Stimulated activated CD8-positive, alpha-beta memory T cell treated with anti-CD3 and anti-CD28 coated beads, Interleukin-7, amount 100 ng/mL, for 24 hours (primary cell): ENCODE measurements around the gene MRPL10.
A peak's percentile ranks its signal among the peaks of the same experiment; 100 is the strongest.

Experiments
- DNase-seq: peaks from one replicate; pipeline ENCODE4 v3.0.0-alpha.2; 2020; ENCODE audit warnings: low read depth

Gene MRPL10

DNA sequence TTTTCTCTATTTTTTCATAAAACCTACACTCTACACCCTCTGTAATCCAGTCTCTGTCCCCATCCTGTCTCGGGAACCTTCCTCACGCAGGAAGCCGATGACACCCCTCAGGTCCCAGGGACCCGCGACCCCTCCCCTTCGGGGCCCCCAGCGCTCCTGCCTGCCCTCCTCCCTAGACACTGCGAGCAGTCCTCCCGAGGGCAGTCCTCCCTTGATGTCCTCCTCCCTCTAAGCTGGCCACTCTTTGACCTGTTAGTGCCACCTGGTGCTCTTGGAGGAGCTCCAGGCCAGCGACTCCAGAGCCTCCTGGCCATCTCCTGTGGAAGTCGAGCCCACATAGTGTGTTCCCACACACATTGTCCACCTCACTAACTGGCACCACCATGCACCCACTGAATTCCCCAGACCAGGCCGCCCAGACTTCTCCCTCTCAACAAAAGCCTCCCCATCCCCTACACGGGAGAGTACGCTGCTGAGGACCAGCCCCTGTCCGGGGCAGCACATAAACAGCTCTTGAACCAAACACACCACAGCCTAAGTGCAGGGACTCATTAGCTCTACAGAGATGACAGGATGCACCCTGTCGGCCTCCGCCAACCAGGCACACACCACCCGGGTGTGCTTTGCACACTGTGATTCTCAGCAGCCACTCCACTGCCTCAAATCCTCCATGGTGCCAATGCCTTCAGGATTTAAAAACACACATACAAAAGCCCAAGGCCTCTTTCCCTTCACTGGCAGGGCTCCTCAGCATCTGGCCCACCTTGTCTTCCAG is 19.0 kb downstream of the MRPL10 start:
- DNase-seq, result no peak

DNA sequence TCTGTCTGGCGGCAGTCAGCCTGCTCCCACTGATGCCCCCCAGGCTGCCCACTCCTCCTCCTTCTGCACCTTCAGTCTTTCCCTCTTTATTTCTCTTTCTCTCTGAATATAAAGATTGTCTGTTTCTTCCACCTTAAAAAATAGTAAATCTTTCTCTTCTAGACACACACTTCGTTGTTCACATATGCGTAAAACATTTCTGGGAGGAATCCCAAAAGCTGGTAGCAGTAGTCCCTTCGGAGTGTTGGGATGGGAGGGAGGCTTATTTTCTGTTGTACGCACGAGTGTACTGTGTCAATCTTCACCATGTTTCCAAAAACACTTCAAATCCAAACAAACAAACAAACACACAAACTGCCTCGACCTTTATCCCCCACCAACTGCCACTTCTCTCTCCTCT is 19.6 kb downstream of the MRPL10 start:
- DNase-seq, result no peak

DNA sequence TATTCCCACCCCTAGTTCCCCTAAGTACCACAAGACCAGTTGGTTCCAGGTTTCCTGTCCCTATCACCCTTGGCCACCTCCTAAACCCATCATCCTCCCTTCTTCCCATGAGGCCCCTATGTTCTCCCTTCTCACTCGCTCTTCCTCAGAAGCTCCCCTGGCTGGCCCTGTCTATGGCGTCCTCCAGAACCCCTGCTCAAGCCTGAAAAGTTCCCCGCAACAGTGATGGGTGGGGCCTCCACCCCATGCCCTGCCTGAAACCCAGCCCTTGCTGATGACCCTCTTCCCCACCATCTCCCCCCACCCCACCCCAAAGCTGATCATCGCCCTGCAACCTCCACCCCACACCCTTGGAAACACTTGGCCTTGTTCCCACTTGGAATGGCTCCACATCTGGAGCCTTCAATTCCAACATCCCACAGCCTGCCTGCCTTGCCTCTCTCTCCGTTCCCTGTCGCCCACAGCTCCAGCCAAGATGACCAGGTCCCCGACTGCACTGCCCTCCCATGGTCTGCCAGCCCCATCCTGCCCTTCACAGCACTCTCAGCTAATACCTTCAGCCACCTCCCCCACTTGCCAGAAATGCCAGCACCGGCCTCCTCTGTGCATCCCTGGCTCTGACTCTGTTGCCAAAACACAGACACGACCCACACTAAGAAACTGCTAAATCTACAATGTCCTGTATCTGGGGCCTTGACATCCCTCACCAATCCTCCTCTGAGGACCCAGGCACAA is 20.3 kb downstream of the MRPL10 start:
- DNase-seq, result no peak

DNA sequence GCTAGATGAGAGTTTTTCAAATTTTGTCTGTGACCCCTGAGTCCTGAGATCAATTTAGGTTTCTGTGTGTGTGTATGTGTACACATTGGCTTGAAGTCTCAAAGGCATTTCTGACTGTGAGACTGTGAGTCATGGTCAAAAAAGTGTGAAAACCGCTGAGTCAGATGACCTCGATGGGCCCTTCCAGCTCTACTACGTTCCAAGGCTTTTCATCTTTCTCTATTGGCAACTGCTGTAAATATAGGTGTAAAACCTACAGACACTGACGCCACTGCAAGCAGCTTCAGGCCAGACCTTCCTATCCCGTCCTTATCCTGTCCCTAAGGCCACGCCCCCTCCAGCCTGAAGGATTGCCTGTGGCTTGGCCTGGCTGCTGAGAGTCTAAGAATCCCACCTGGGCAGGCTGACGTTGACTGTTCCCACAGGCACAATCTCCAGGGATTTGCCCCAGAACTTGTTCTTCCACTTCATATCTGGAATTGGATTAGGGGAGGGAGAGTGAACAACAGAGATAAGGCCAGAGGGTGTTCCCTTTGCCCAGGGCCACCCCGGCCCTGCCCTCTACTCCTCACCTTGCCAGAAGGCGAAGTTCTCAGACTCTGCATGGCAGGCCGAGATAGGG is 21.0 kb downstream of the MRPL10 start:
- no peak for DNase-seq

DNA sequence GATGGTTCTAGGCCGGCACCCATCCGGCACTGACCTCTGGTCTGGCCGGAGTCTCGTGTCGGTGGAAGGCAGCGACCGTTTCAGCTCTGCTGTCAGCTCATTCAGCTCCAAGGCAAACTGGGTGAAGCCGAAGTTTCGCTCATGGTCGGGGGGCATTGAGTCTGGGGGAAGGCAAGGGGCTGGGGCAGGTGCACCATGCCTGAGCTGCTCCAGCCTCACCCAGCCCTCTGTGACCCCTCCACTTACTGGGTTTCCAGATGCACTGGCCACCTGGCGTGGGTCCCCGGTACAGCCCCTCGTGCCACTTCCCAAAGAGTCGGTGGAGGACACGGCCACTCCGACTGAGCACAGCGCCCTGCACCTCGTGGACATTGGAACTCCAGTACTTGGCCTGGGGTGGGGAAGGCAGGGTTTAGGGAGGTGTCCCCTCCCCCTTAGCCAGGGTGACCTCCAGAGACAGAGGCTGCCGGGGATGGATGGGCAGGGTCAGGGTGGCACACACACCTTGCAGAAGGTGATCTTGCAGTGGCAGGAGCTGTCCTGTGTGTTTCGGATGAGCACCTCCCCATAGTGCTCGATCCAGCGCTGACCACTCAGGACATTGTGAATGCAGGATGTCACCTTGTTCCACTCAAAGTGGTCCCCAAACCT is 22.4 kb downstream of the MRPL10 start:
- no peak for DNase-seq

DNA sequence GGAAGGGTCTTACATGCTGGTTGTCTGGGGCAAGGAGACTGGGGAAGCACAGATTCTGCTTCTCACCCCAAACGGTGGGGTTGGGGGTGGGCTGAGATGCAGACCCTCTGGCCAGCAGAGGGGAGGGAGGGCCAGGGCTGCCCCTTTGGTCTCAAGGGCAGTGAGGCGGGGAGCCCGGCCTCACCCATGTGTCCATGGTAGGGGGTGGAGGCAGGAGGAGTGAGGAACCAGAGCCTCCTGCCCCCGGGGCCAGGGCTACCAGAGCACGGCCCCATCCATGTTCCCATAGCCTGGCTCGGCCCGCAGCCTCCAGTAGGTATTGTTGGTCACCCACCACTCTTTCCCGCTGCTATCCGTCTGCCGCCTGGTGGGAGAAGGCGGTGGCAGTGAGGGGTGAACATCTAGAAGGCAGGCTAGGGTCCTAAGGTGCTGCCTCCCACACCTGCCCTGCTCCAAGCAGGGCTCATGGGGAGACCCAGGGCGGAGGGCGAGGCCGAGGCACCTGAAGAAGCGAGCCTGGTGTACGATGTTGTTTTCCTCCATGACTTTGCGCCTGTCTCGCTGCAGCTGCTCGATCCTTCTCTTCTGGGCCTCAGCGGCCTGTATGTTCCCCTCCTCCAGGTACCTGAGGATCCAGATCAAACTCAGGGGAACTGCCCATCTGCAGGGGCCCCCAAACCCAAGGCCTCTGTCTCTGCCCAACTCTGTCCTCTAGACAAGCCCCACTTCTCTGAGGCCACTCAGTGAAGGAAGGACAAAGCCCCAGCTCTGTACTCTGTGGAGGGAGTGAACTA is 23.1 kb downstream of the MRPL10 start:
- no peak for DNase-seq

DNA sequence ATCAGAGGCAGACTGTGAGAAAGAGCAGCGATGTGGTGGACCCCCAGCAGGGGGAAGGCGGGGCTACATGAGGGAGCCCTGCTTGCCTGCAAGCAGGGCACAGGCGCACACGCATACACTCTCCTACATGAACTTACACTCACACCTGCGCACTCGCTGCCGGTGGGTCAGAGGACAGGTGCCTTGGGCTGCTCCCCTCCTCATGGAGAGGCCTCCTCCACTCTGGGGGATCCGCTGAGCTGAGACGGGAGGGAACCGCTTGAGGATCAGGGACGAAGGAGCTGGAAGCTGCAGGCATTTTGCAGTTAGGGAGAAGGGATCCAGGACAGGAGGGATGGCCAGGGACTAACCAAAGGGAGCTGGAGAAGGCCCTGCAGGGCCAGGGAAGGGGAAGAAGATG is 23.9 kb downstream of the MRPL10 start:
- no peak for DNase-seq

DNA sequence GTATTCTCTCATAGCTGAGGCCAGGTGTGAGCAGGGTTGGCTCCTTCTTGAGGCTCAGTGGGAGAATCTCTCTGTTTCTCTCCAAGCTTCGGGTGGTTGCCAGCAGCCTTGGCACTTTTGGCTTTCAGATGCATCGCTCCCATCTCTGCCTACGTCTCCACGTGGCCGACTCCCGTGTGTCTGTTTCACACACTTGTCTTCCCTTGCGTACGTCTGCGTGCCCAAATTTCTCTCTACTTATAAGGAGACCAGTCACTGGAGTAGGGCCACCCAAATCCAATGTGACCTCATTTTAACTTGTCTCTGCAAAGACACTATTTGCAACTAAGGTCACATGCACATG is 24.5 kb downstream of the MRPL10 start:
- DNase-seq, result no peak

DNA sequence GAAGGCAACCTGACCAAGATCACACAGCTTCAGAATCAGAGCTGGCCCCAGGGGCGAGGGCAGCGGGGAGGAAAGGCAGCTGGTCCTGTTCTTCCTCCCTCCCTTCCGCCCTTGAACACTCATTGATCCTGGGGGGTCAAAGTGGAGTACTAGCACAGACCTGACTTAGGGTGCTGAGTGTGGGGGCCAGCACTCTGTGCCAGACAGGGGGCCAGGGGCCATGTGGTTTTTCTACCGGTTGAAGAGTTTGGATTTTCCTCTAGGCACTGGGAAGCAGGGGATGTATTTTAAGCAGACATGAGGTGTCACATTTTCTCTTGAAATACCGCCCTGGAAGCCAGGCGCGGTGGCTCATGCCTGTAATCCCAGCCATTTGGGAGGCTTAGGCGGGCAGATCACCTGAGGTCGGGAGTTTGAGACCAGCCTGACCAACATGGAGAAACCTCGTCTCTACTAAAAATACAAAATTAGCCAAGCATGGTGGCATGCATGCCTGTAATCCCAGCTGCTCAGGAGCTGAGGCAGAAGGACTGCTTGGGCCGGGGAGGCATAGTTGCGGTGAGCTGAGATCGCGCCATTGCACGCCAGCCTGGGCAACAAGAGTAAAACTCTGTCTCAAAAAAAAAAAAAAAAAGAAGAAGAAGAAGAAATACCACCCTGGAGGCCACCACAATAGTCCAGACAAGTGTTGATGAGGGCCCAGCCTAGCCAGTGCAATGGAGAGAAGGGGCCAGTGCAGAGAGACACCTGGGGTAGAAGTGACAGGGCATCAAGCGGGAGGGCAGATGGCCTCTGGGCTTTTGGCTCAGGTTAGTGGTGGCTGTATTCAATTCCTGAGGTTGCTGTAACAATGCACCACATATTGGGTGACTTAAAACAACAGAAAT is 25.1 kb downstream of the MRPL10 start:
- no peak for DNase-seq

DNA sequence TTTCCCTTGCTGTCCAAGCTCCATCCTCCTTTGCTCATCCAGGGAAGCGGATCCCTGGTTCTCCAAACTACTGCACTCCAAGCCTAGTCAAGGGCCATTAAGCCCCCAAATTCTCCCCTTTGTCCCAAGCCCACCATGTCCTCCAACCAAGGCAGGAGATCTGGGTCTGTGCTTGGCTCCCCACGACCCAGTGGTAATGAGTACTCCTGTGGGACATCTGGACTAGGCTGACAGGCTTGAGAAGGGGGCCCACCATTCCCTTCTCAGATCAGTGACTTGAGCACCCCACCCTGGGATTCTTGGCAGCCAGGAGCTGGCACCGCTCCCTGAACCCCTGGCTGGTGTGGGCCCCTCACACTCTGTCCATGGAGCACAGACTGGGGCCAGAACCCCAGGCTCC is 26.9 kb downstream of the MRPL10 start:
- DNase-seq, result no peak

DNA sequence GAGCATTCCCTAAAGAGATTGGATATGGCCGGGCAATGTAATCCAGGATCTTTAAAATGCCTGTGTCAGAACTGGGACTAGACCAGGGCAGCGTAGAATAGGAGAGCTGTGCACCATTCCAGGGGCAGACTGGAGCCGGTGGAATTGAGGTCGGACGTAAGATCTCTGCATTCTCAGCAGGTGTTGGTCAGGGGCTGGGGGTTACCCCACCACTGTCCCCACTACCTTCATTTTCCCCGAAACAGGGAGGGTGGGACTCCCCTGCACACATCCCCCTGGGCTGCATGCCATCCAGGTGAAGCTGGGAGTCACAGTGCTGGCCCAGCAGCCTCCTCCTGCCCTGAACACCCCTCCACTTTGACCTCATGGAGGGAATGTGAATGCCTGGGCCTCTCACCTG is 27.6 kb downstream of the MRPL10 start:
- DNase-seq, result no peak

DNA sequence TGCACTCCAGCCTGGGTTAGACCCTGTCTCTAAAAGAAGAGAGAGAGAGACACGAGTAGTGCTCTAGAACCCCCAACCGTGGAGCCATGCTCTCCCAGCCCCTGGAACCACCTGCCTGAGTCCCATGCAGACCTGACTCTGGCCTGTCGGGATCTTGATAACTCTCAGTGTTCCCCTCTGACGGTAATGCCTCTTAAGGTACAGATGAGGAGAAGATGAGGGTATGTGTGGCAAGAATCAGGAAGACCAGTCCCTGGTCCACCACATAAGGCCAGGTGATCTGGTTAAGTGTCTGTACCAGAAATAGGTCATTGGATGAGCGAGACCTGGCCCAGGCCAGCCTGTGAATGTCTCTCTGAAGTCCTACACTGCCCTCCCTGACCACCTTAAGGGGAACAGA is 28.1 kb downstream of the MRPL10 start:
- DNase-seq, result no peak

DNA sequence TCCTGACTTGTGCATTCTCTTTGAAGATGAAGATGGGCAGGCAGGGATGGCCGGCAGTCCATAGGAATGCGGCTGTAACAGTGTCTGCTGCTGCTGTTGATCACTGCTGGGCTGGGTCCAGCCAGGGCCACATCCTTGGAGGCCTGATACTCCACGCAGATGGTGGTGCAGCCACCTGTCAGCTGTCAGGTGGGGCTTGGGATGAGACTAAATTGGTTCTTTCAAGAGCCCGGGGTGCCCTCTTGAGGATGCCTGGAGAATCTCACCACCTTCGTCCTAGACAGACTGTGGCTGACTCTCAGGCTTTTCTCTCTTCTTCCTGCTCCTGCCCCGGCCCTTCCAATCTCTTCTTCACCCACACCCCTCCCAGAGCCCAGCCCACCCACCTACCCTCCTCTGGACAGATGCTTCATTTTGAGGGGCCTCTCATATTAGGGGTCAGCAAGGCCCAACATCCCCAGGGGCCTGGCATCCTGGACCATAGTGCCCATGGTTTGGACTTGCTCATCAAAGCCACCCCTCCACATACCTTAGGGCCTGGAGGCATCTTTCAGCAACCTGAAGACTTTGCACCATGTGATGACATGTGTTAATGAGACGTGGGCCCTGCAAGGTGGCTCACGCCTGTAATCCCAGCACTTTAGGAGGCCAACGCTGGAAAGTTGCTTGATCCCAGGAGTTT is 28.9 kb downstream of the MRPL10 start:
- peak; percentile 35 for DNase-seq

DNA sequence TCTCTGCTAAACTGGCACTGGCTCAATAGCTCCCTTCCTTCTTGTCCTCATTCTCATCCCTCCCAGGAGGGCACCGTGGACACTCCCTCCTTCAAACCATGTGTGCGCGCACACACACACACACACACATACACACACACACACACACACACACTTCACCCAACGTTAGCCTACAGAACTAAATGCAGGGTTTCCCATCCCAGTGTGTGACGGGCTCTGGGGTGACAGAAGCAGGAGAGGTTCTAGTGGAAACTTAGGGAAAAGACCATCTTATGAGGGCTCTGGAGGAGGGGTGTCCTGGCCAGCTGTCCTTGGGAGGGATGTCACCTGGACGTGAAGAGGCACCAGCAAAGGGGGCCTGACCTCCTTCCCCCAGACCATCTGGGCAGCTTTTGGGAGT is 29.4 kb downstream of the MRPL10 start:
- no peak for DNase-seq

DNA sequence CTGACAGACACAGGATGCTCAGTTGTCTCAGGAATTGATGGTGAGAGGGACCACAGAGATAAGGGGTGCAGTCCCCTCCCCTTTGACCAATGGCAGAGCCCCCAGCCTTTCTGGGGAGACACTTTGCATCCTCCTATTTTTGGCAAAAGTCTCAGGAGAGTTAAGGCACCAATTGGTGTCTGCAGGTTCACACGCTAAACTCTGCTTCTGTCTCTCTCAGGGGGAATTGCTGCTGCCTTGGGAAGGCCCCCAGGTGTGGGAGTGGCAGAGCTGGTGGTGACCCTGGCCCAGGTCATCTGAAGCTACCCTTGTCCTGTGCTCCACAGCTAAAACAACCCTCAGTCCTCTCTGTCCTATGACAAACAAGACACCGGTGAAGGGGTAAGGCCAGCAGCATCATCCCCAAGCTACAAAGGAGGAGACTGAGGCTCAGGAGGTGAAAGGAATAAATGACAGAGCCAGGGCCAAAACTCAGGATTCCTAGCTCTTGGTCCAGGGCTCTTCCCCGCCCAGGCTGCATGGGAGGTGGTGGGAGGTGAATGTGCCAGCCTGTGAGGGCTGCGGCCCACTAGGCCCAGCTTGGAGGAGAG is 30.1 kb downstream of the MRPL10 start:
- DNase-seq, result no peak

DNA sequence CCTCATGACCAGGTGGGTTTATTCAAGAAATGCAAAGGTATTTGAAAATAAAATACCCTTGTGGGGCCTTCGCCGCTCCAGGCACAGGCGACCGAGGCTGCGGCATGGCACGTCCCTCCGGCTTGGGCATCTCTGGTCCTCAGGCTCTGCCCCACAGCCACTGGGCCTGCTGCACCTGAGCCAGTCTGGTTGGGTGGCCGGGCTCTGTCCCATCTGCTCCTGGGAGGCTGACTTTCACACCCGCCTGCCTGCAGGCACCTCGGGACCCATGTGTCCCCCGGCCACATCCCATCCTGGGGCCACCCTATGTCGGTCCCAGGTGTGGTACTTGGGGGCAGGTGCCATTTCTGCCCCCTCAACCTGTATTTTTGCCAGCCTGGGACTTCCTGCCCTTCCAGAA is 30.7 kb downstream of the MRPL10 start:
- no peak for DNase-seq

DNA sequence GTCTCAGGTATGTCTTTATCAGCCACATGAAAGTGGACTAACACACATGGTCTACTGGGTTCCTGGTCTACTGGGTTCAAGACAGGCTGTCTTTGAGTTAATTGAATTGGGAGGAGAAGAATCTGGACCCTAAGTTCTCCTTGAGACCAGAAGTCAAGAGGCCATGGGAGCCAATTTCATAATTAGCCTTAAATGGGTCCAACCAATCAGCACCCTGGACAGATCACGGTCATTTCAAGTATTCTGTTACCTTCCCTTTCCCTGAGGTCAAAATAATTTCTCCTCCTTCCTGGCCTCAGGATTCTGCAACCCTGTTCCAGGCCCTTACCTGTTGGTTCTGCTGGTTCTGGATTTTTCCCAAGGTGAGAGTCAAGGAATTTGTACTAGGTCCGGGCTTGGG is 33.5 kb downstream of the MRPL10 start:
- DNase-seq, result no peak

DNA sequence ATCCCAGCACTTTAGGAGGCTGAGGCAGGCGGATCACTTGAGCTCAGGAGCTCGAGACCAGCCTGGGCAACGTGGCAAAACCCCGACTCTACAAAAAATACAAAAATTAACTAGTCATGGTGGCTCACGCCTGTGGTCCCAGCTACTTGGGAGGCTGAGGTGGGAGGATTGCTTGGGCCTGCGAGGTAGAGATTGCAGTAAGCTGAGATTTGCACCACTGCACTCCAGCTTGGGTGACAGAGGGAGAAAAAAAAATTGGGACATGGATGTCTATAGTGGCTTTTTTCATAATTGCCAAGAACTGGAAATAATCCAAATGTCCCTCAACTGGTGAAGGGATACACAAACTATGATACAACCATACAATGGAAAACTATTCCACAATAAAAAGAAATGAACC is 38.4 kb downstream of the MRPL10 start:
- no peak for DNase-seq

DNA sequence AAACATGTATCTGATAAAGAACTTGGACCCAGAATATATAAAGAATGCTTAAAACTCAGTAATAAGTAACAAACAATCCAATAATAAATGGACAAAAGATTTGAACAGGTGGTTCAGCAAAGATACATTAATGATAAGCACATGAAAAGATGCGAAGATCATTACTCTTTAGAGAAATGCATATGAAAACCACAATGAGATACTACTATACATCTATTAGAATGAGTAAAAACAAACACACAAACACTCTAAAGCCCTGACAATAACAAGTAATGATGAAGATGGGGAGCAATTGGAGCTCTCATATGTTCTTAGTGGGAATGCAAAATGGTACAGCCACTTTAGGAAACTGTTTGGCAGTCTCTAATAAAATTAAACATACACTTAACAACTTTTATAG is 38.9 kb downstream of the MRPL10 start:
- DNase-seq, result no peak

DNA sequence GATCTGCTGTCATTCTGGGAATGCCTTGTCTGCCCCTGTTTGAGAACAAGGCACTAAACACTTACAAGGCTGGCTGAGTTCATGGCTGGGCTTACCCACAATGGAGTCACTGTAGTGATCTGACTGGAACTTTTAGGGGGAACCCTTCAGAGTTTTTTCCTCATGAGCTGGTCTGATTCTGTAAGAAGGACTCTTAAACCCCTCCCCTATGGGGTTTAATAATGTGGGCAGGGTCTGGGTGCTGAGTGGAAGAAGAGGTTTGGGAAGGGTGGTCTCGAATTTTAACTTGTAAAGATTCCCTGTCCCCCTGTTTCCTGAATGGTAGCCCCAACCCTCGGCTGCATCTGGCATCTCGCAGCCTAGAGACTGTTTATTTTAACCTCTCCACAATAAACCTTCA is 40.3 kb downstream of the MRPL10 start:
- no peak for DNase-seq
